MM.1S (cell line): ENCODE measurements around the gene PDIA2.
A peak's percentile ranks its signal among the peaks of the same experiment; 100 is the strongest.

ENCODE experiments used
- DNase-seq: peaks from one replicate; pipeline ENCODE4 v3.0.0-alpha.2; 2015
- H2AFZ ChIP-seq: fragments of 300-600 bp; sonication (generic); 2 replicates; pipeline ENCODE4 v1.6.0; 2016; ENCODE audit warnings: antibody characterized with exemption, low read length
- H3F3A ChIP-seq: fragments of 300-600 bp; sonication (generic); 2 replicates; pipeline ENCODE4 v1.6.1; 2016; ENCODE audit warnings: mild to moderate bottlenecking, antibody characterized with exemption, low read length, moderate library complexity, mixed read lengths; ENCODE audit not compliant: insufficient read depth
- H3K27ac ChIP-seq: fragments of 300-600 bp; sonication (generic); 2 replicates; pipeline ENCODE4 v1.5.1; 2016; ENCODE audit warnings: mild to moderate bottlenecking, low read length
- H3K27me3 ChIP-seq: fragments of 300-600 bp; sonication (generic); replicated peaks from 2 replicates; pipeline ENCODE4 v1.6.0; 2016; ENCODE audit warnings: low read length; ENCODE audit not compliant: insufficient read depth
- H3K36me3 ChIP-seq: fragments of 300-600 bp; sonication (generic); replicated peaks from 2 replicates; pipeline ENCODE4 v1.6.1; 2016; ENCODE audit warnings: mild to moderate bottlenecking, low read length, mixed read lengths; ENCODE audit not compliant: insufficient read depth
- H3K4me1 ChIP-seq: fragments of 300-600 bp; sonication (generic); 2 replicates; pipeline ENCODE4 v1.6.1; 2016; ENCODE audit warnings: low read length, mixed read lengths
- H3K4me2 ChIP-seq: fragments of 300-600 bp; sonication (generic); 2 replicates; pipeline ENCODE4 v1.6.0; 2016; ENCODE audit warnings: low read depth, low read length
- H3K4me3 ChIP-seq: fragments of 300-600 bp; sonication (generic); 2 replicates; pipeline ENCODE4 v1.5.1; 2016; ENCODE audit warnings: low read length, mixed read lengths
- H3K79me2 ChIP-seq: fragments of 300-600 bp; sonication (generic); 2 replicates; pipeline ENCODE4 v1.6.1; 2016; ENCODE audit warnings: mixed run types, low read length, mixed read lengths
- H3K9ac ChIP-seq: fragments of 300-600 bp; sonication (generic); 2 replicates; pipeline ENCODE4 v1.6.1; 2016; ENCODE audit warnings: low read length, mixed read lengths
- H3K9me2 ChIP-seq: fragments of 300-600 bp; sonication (generic); replicated peaks from 2 replicates; pipeline ENCODE4 v1.6.1; 2016; ENCODE audit warnings: mild to moderate bottlenecking, low read length, mixed read lengths; ENCODE audit not compliant: insufficient read depth
- H3K9me3 ChIP-seq: fragments of 300-600 bp; sonication (generic); replicated peaks from 2 replicates; pipeline ENCODE4 v1.6.1; 2016; ENCODE audit warnings: mild to moderate bottlenecking, low read length, mixed read lengths; ENCODE audit not compliant: insufficient read depth
- H4K20me1 ChIP-seq: fragments of 300-600 bp; sonication (generic); 2 replicates; pipeline ENCODE4 v1.6.1; 2016; ENCODE audit warnings: mild to moderate bottlenecking, low read length, moderate library complexity, mixed read lengths; ENCODE audit not compliant: insufficient read depth
- CTCF ChIP-seq: fragments of 300-600 bp; sonication (generic); IDR thresholded peaks from 2 replicates; pipeline ENCODE4 v1.5.1; 2016; ENCODE audit warnings: antibody characterized with exemption, low read length, mixed read lengths
- EZH2 ChIP-seq: fragments of 300-600 bp; sonication (generic); optimal IDR thresholded peaks from 2 replicates; pipeline ENCODE3; 2017; ENCODE audit warnings: low read depth, mild to moderate bottlenecking, antibody characterized with exemption, low read length, mixed read lengths
- EZH2phosphoT487 ChIP-seq: fragments of 300-600 bp; sonication (generic); IDR thresholded peaks from 2 replicates; pipeline ENCODE4 v1.6.1; 2018; ENCODE audit warnings: antibody characterized with exemption, low read length

PDIA2 gene

GRCh38 chr16:269061-269796, 13.7 kb upstream of the PDIA2 start:
- TF ChIP-seq EZH2 (no peak), CTCF (no peak), EZH2phosphoT487 (no peak)
- H3K27me3 ChIP-seq: peaks cover 42% of the 10 kb centered on the region
- no peak overlapping the region for H2AFZ ChIP-seq
- H3K4me3 ChIP-seq: no peak overlapping the region
- H4K20me1 ChIP-seq: no peaks in the 10 kb centered on the region
- H3K4me2 ChIP-seq: no peak overlapping the region
- DNase-seq: no peak
- H3K4me1 ChIP-seq: no peaks in the 10 kb centered on the region
- no peaks in the 10 kb centered on the region for H3K9me3 ChIP-seq
- H3F3A ChIP-seq: no peaks in the 10 kb centered on the region
- H3K36me3 ChIP-seq: no peaks in the 10 kb centered on the region
- no peak overlapping the region for H3K27ac ChIP-seq
- H3K9me2 ChIP-seq: no peaks in the 10 kb centered on the region
- no peaks in the 10 kb centered on the region for H3K79me2 ChIP-seq
- no peak overlapping the region for H3K9ac ChIP-seq

- TF ChIP-seq EZH2phosphoT487: no peak
- TF ChIP-seq EZH2: no peak
- TF ChIP-seq CTCF: no peak
- Histone ChIP-seq H3K4me1 (no peaks in the 10 kb centered on the region), H3K79me2 (no peaks in the 10 kb centered on the region), H4K20me1 (no peaks in the 10 kb centered on the region), H3F3A (no peaks in the 10 kb centered on the region), H3K36me3 (no peaks in the 10 kb centered on the region), H3K9ac (no peak overlapping the region), H3K9me2 (no peaks in the 10 kb centered on the region), H3K9me3 (no peaks in the 10 kb centered on the region), H3K27me3 (peaks cover 52% of the 10 kb centered on the region), H2AFZ (no peak overlapping the region), H3K4me3 (no peak overlapping the region), H3K4me2 (no peak overlapping the region), H3K27ac (no peak overlapping the region)
- DNase-seq: no peak
These were observed 12.3 kb upstream of the PDIA2 start for GRCh38 chr16:270381-271255.

- TF ChIP-seq EZH2phosphoT487 (no peak), EZH2 (no peak), CTCF (no peak)
- H3K4me3 ChIP-seq: peak overlapping the region; percentile 9; the same call in 1 of the 2 replicates
- no peaks in the 10 kb centered on the region for H3K79me2 ChIP-seq
- no peaks in the 10 kb centered on the region for H3K9me3 ChIP-seq
- no peaks in the 10 kb centered on the region for H3K36me3 ChIP-seq
- H3K4me2 ChIP-seq: peak overlapping the region; percentile 41; the same call in 1 of the 2 replicates
- no peak overlapping the region for H3K9ac ChIP-seq
- DNase-seq: no peak
- no peaks in the 10 kb centered on the region for H3K9me2 ChIP-seq
- peaks cover 52% of the 10 kb centered on the region for H3K27me3 ChIP-seq
- no peaks in the 10 kb centered on the region for H3K4me1 ChIP-seq
- H3F3A ChIP-seq: no peaks in the 10 kb centered on the region
- H4K20me1 ChIP-seq: no peaks in the 10 kb centered on the region
- peak overlapping the region; percentile 2; the same call in 1 of the 2 replicates for H2AFZ ChIP-seq
- no peak overlapping the region for H3K27ac ChIP-seq
These were observed 10.1 kb upstream of the PDIA2 start for GRCh38 chr16:272633-273546.
